Heart left ventricle (tissue), 16 donors: ENCODE results near the gene EOMES. TPM values are rescaled to one million over a fixed set of nuclear protein-coding genes. Genes with fewer than 3 reads are reported as not detected.

Experiments used
- ATAC-seq, 4 donors: fragments of 200-7000 bp; cut with Tn5 transposase; one replicate each; pipeline ENCODE4 v1.9.1; 2020 to 2022; ENCODE audit warnings: moderate library complexity in 4 of 4, mild to moderate bottlenecking in 3 of 4, moderate number of reproducible peaks in 1 of 4
- DNase-seq, 5 donors: peaks; one replicate each; pipeline ENCODE4 v3.0.0-alpha.2; 2020
- H3K27ac ChIP-seq, 12 donors: fragments of 200-600 bp; sonication (generic) in 4 of 12; one replicate each; pipeline versions ENCODE4 v1.5.0 to v1.8.0; 2016 to 2022; ENCODE audit warnings: mild to moderate bottlenecking in 2 of 12
- H3K27me3 ChIP-seq, 9 donors: fragments of 200-600 bp; sonication (generic) in 2 of 9; one replicate each; pipeline versions ENCODE4 v1.5.1 to v1.8.0; 2016 to 2022; ENCODE audit warnings: mild to moderate bottlenecking in 3 of 9
- H3K36me3 ChIP-seq, 9 donors: fragments of 200-600 bp; sonication (generic) in 2 of 9; one replicate each; pipeline versions ENCODE4 v1.5.0 to v1.8.0; 2018 to 2022; ENCODE audit warnings: mild to moderate bottlenecking in 2 of 9
- H3K4me1 ChIP-seq, 12 donors: fragments of 200-600 bp; sonication (generic) in 4 of 12; one replicate each; pipeline versions ENCODE4 v1.5.0 to v1.8.0; 2016 to 2022; ENCODE audit warnings: mild to moderate bottlenecking in 3 of 12
- H3K4me3 ChIP-seq, 12 donors: fragments of 200-600 bp; sonication (generic) in 4 of 12; one replicate each; pipeline versions ENCODE4 v1.5.0 to v1.8.0; 2017 to 2022; ENCODE audit warnings: mild to moderate bottlenecking in 9 of 12, moderate library complexity in 4 of 12
- H3K9me3 ChIP-seq, 12 donors: fragments of 200-600 bp; sonication (generic) in 4 of 12; one replicate each; pipeline versions ENCODE4 v1.5.0 to v1.8.0; 2016 to 2022; ENCODE audit warnings: mild to moderate bottlenecking in 1 of 12
- POLR2A ChIP-seq, 2 donors: fragments of 450-650 bp; IDR thresholded peaks; one replicate each; pipeline ENCODE4 v1.6.1; 2017; ENCODE audit warnings: antibody characterized with exemption in 2 of 2, mild to moderate bottlenecking in 2 of 2, moderate library complexity in 2 of 2
- WGBS, 4 donors: extraction: QIAGEN DNeasy Blood & Tissue Kit in 2 of 4; methylation state at CpG; one replicate each; pipeline versions ENCODE4 v1.1.5 to v1.1.7; 2013 to 2018; 5-methylcytosine and 5-hydroxymethylcytosine counted together
- intact Hi-C, 10 donors: fragments of 100-400 bp; cut with DNase I; formaldehyde crosslinking; loops; one replicate each; pipeline versions ENCODE4 v1.11.1 to v1.14.2; 2022
- polyA plus RNA-seq, 2 donors: library from polyadenylated mRNA; stranded (reverse); fragments of 200-250 nt; gene quantifications; one replicate each; pipeline ENCODE4 v1.2.3, GENCODE V29; 2013
- total RNA-seq, 9 donors: library from RNA; depleted of rRNA in 2 of 9; stranded (reverse); fragments of >200 nt in 2 of 9; fragmentation: NEBNext Ultra II Directional in 3 of 9; extraction: Animal tissue kit (Norgen Biotek cat#: 25700) in 3 of 9; gene quantifications; one replicate each; pipeline versions ENCODE4 v1.1.0 to v1.2.4, GENCODE V29; 2016 to 2023
- TF ChIP-seq, protein P1 (sequence below), 12 donors: fragments of 200-600 bp; sonication (generic) in 4 of 12; IDR thresholded peaks; one replicate each; pipeline versions ENCODE4 v1.5.0 to v1.8.0; 2018 to 2022; ENCODE audit warnings: antibody characterized with exemption in 12 of 12, mild to moderate bottlenecking in 5 of 12
- donor health status: ischemic (EF 13 %, LVEDD 7.1; RV severe dilation, severe dysfunction).
- donor health status: healthy with polysubstance abuse.
- donor health status: DM: no; HTN: yes; CAD: no.
- donor health status: DM: no; HTN: no; CAD: no.
- donor health status: ischemic (EF 25% LVEDD 6.9; RV normal size, moderate dysfunction).
- donor health status: ischemic (EF 25% LVEDD 5.7; RV mildly dilated, moderate dysfunction).
- donor health status: healthy.
- donor health status: DM: yes; HTN: yes; CAD: no.
- donor health status: ischemic (EF 35%, LVEDD 5.7; RV mildly dilated, moderate dysfunction).
- donor health status: nonischemic (EF 11% LVEDD 7.7; RV severe dilation, severe dysfunction).
- donor health status: DM: yes; HTN: yes; CAD: no.
- donor health status: PGD.
- donor health status: ischemic (EF 29% LVEDD 5.4; RV normal size, mild dysfunction).
- donor health status: nonischemic (EF 23%, LVEDD 6.1; RV moderate dilation, normal function).

EOMES gene
- total and polyA plus RNA-seq, 11 donors, result 0.04 to 2.1 (median 0.13) TPM; not detected in 3

DNA sequence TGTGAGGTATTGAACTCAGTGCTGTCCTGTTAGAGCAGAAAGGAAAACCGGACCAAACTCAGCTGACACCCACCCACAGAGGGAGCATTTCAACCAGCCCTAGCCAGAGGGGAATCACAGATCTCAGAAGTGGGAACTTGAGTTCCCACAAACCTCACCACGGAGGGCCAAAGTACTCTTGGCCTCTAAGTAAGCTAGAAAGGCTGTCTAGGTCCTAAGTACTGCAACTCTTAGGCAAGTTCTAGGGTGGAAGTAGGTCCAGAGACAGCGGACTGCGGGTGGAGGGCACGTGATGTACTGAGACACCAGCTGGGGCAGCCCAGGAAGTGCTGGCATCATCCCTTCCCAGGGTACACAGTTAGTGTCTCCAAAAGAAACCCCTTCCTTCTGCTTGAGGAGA lies 34.1 kb downstream of the EOMES start:
- Histone ChIP-seq H3K4me3 (no peak overlapping the region), H3K4me1 (no peaks in the 10 kb centered on the region), H3K36me3 (no peaks in the 10 kb centered on the region), H3K27ac (no peak overlapping the region), H3K9me3 (peaks cover 0 to 27% (median 3%) of the 10 kb centered on the region in 12 donors), H3K27me3 (no peaks in the 10 kb centered on the region)
- DNase-seq (no peak), ATAC-seq (no peak)
- intact Hi-C loops, result loop anchor here in 4 of 10 donors (10.0 kb wide), 2 partner anchors 373 to 553 kb away; no protein-coding TSS in a partner anchor
- 81 to 88% (median 84%) methylated on average over 5 of the region's 5 CpGs for WGBS, 4 donors
- no peak for TF ChIP-seq POLR2A (IDR thresholded peaks at IDR 0.05)
- TF ChIP-seq, protein P1, sequence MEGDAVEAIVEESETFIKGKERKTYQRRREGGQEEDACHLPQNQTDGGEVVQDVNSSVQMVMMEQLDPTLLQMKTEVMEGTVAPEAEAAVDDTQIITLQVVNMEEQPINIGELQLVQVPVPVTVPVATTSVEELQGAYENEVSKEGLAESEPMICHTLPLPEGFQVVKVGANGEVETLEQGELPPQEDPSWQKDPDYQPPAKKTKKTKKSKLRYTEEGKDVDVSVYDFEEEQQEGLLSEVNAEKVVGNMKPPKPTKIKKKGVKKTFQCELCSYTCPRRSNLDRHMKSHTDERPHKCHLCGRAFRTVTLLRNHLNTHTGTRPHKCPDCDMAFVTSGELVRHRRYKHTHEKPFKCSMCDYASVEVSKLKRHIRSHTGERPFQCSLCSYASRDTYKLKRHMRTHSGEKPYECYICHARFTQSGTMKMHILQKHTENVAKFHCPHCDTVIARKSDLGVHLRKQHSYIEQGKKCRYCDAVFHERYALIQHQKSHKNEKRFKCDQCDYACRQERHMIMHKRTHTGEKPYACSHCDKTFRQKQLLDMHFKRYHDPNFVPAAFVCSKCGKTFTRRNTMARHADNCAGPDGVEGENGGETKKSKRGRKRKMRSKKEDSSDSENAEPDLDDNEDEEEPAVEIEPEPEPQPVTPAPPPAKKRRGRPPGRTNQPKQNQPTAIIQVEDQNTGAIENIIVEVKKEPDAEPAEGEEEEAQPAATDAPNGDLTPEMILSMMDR (IDR thresholded peaks at IDR 0.05), result no peak

DNA sequence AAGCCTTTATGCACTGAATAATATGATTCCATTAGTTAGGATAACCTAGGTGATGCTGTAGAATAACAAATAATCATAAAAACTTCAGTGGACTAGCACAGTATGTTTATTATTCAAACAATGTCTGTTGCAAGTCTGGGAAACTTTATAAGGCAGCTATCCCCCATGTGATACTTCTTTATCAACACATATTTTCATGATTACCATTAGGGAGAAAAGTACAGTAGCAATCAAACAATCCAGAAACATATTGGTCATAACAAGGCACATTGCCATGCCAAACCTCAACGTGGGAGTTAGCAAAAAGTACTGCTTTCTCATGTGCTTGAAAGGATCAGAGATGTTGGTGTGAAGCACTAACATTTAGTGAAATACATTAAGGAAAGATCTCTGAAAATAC lies 35.5 kb downstream of the EOMES start:
- H3K36me3 ChIP-seq, result no peaks in the 10 kb centered on the region
- H3K9me3 ChIP-seq, result peaks cover 0 to 24% (median 3%) of the 10 kb centered on the region in 12 donors
- DNase-seq (no peak), ATAC-seq (no peak)
- WGBS, 4 donors, result 37 to 56% (median 48%) methylated on average over 1 of the region's 1 CpG
- TF ChIP-seq POLR2A (IDR thresholded peaks at IDR 0.05), result no peak
- TF ChIP-seq, protein P1 (IDR thresholded peaks at IDR 0.05), result no peak
- no peak overlapping the region for H3K27ac ChIP-seq
- intact Hi-C loops, result loop anchor here in 4 of 10 donors (10.0 kb wide), 2 partner anchors 372 to 552 kb away; no protein-coding TSS in a partner anchor
- H3K27me3 ChIP-seq, result no peaks in the 10 kb centered on the region
- H3K4me3 ChIP-seq, result no peak overlapping the region
- peaks cover 0 to under 1% (median 0%) of the 10 kb centered on the region in 12 donors for H3K4me1 ChIP-seq

GRCh38 chr3:27685474-27685873 lies 36.6 kb downstream of the EOMES start:
- Histone ChIP-seq H3K4me3 (no peak overlapping the region), H3K27me3 (no peaks in the 10 kb centered on the region), H3K4me1 (peaks cover 0 to 12% (median 0%) of the 10 kb centered on the region in 12 donors), H3K9me3 (peaks cover 0 to 12% (median 0%) of the 10 kb centered on the region in 12 donors), H3K36me3 (no peaks in the 10 kb centered on the region), H3K27ac (no peak overlapping the region)
- WGBS, 4 donors, result 58 to 75% (median 66%) methylated on average over 1 of the region's 1 CpG
- intact Hi-C loops, result loop anchor here in 4 of 10 donors (10.0 kb wide), 2 partner anchors 371 to 551 kb away; no protein-coding TSS in a partner anchor
- TF ChIP-seq POLR2A (IDR thresholded peaks at IDR 0.05), result no peak
- TF ChIP-seq, protein P1 (IDR thresholded peaks at IDR 0.05), result no peak
- ATAC-seq, result no peak
- no peak for DNase-seq

GRCh38 chr3:27684302-27684701 lies 37.8 kb downstream of the EOMES start:
- intact Hi-C loops, result loop anchor here in 9 of 10 donors (5.0 to 10.0 kb wide), 3 partner anchors 370 to 550 kb away; no protein-coding TSS in a partner anchor
- no peak for ATAC-seq
- H3K4me3 ChIP-seq, result no peak overlapping the region
- no peaks in the 10 kb centered on the region for H3K27me3 ChIP-seq
- no peaks in the 10 kb centered on the region for H3K36me3 ChIP-seq
- peaks cover 0 to 12% (median 0%) of the 10 kb centered on the region in 12 donors for H3K4me1 ChIP-seq
- 84 to 94% (median 91%) methylated on average over 2 of the region's 2 CpGs for WGBS, 4 donors
- H3K27ac ChIP-seq, result no peak overlapping the region
- TF ChIP-seq, protein P1 (IDR thresholded peaks at IDR 0.05), result no peak
- TF ChIP-seq POLR2A (IDR thresholded peaks at IDR 0.05), result no peak
- H3K9me3 ChIP-seq, result peaks cover 0 to 2% (median 0%) of the 10 kb centered on the region in 12 donors
- DNase-seq, result no peak
